GM19193 (cell line): ENCODE data around the gene SCUBE2.

Experiments used
- POLR2A ChIP-seq: IDR thresholded peaks from 4 replicates; pipeline ENCODE4 v1.6.1; 2011; ENCODE audit not compliant: insufficient read depth, insufficient read length; ENCODE audit errors: extremely low read depth

SCUBE2 gene

DNA sequence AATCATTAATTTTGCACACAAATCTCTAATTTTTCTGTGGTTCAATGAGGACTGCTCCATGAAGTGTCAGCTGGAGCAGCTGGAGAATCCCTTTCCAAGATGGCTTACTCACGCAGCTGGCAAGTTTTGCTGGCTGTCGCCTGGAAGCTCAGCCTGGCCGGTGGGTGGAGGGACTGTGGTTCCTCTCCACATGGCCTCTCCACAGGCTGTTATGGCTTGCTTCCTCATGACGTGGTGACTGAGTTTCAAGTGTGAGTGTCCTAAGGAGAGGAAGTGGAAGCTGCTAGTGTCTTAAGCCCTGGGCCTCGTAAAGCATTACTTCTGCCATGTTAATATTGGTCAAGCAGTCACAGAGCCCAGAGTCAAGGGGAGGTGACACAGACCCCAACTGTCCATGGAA lies 73.6 kb downstream of the SCUBE2 start:
- TF ChIP-seq POLR2A, result no peak

DNA sequence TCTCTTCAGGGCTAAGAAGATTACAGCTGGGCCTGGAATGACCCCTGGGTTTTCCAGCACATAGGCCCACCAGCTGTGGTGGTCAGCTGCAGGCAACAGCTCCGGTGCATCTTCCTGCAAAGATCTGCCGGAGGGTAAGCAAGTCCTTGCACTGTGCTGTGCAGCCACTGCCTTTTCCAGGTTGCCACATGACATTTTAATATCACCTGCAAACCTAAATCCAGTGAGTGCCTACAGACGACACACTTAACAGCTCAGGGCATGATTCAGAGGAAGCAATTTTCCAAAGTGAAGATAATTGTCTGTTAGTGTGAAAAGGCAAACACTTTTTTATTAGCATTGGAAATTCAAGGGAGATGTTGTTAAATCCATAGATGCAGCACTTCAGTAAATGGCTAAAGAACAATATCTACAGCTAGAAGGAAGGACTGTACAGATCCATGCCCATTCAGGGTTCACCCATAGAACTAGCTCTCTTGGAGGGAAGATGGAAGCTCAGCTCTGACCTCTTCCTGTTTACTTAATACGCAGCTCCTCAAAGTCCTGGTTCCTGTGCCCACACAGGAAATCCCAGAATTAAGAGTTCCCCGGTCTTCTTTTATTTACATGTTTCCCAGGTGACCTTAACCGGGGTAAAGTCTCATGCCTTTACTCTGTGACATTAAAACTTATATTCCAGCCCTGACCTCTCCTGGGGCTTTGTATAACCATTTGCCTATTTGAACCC lies 74.3 kb downstream of the SCUBE2 start:
- TF ChIP-seq POLR2A, result no peak

DNA sequence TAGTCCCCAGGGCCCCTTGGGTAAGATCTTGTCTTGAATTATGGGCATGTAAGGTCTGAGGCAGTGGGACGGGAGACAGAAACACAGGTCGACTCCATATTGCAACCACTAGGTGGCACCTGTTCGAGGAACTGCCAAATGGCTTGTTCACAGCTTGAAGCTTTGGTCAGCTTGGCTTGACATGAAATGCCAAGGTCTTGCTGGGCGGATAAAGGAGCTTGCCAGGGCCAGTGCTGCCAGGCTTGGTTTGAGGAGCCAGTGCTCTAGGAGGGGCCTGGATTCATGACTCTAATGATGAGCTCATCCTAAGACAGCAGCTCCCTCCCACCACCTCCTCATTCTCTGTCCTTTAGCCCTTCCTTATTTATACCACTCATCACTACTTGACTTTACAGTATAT lies 75.7 kb downstream of the SCUBE2 start:
- TF ChIP-seq POLR2A, result no peak

DNA sequence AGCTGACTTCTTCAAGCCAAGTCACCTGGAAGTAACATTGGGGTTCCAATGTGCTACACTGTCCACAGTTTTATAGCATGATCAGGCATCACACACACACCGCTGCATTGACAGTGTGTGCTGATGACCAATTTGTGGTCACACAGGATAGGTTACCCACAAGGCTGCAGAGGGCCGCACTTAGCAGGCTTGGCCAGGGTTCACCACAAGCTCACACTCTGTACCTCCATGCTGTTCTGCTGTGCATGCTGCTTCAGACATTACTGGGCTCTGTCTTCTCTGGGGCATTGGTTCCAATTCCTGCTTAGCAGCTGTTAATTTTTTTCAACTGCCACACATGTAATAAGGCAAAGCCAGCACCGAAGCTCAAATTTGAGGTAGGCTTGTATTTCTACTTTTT lies 76.6 kb downstream of the SCUBE2 start:
- TF ChIP-seq POLR2A, result no peak

DNA sequence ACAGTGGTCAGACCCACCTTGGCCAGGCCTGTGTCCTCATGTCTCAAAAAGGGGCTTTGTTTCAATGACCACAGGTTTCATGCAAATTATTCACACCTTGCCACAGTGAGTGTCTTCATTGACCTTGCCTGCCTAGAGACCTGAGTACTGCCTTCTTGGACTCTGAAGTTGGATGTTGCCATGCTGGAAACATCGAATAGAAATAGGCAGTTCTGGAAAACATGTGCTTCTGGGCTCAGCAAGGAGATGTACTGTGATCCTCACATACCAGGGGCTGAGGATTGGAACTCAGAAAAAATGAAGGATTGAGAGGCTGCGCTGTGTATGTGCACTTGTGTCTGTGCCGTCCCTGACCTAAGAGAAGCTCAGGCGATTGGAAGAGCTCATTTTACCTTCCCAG lies 78.0 kb downstream of the SCUBE2 start:
- no peak for TF ChIP-seq POLR2A

DNA sequence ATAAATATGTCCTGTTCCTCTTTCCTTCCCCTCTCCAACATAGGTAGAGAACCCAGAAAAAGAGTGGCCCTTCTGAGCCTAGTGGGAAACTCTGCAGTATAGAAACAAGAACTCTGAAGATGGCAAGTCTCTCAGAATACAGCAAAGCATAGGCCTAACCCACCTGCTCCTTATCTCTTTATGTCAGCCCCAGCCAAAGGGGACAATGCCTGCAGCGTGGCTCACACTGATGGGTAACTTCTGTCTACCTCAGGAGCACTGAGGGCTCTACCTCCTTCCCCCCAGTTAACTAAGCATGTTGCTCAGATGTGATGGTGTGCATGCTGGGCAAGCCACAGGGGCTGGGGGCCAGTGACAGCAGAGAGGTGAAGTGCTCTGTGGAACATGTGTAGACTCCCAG lies 82.7 kb downstream of the SCUBE2 start:
- no peak for TF ChIP-seq POLR2A

DNA sequence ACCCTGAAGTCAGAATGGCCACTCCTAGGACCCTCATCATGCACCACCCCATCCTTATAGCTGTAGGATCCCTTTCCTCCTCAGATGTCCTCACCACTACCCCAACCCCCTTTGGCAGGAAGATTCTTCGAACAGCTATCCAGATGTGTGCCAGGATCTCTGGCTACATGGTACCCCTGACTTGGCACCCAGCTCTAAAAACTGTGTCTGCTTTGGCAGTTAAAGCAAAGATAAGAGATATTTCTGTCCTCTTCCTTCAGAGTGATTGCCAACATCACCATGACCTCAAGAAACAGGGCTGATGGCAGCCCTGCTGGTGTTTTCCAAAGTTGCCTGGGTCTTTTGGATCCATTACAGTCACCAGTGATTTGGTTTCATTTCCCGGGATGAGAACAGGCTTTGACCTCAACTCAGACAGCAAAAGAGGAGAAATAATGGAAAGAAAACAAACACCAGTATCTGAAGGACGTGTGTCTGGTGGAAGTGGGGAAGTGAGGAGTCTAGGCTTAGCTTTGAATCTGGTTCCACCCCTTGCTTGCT lies 83.3 kb downstream of the SCUBE2 start:
- no peak for TF ChIP-seq POLR2A

DNA sequence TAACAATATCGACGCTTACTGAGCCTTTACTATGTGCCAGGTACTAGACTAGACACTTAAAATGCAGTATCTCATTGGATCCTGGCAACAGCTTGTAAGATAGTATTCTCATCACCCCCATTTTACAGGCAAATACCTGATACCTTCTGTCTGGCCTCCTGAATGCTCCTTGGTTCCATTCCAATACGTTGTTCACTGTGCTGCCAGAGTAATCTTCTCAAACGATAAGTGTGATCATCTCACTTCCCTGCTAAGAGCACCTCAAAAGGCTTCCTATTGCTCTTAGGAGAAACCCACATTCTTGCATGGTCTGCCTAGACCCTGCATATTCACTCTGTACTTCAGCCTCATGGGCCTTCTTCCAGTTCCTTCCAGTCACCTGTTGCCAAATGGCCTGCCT lies 86.3 kb downstream of the SCUBE2 start:
- no peak for TF ChIP-seq POLR2A

DNA sequence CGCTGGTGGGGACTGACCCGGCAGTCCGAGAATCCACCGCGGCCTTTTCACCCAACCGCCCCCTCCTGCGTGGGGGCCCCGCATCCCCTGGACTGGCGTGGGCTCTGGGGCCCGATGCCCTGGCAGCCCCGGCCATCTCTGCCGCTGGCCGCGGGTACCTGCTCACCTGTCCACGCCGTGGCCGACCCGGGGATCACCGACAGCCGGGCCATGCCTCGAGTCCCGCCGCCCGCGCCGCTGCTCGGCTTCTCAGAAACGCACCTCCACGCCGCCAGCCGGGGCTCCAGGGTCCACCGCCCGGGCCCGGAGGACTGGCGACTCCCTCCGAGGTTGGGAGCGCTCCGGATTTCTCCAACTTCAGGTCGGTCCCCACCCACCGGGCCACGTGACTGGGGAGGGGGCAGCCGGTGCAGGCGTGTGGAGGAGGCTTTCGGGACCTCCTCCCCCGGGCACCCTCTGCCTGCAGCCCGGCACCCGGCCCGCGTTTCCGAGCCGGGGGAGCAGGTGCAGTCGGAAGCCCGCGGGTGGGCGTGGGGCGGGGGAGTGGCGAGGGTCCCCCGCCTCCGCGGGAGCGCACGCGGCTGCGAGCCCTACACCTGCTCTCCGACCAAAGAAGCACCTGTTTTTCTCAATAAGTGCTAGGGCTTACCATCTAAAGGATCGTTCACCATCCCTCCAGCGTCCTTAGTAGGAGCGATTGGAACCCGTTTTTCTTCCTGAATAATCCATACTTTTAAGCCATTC lies 87.0 kb downstream of the SCUBE2 start:
- no peak for TF ChIP-seq POLR2A

DNA sequence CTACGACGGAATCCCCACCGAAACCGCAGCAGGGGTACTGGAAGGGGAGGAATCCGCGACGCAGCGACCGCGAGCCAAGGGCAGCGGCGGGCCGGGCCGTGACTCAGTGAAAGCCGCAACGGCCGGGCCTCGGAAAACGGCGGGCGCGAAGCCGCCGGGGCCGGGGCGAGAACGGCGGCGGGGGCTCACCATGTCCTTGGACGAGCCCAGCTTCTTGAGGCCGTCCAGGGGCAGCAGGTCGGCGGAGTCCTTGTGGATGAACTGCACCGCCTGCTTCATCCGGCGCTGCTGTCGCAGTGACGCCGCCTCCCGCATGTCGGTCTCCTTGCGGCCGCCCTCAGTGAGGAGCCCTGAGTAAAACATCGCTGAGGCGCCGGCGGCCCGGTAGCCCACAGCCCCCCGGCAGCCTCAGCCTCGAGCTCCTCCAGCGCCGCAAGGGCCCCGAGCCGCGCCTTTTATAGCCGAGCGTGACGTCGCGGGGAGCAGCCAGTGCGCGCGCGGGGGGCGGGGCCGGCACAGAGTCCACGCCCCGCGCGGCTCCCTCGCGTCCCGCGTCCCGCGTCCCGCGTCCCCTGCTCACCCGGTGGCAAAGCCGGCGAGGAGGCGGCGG lies 87.7 kb downstream of the SCUBE2 start, which contains the start of gene NRIP3:
TSS of gene NRIP3 (minus strand) at position 429 of the 610 bp plus-strand sequence. CDS start at position 363, 66 bp downstream.
- TF ChIP-seq POLR2A, result no peak

DNA sequence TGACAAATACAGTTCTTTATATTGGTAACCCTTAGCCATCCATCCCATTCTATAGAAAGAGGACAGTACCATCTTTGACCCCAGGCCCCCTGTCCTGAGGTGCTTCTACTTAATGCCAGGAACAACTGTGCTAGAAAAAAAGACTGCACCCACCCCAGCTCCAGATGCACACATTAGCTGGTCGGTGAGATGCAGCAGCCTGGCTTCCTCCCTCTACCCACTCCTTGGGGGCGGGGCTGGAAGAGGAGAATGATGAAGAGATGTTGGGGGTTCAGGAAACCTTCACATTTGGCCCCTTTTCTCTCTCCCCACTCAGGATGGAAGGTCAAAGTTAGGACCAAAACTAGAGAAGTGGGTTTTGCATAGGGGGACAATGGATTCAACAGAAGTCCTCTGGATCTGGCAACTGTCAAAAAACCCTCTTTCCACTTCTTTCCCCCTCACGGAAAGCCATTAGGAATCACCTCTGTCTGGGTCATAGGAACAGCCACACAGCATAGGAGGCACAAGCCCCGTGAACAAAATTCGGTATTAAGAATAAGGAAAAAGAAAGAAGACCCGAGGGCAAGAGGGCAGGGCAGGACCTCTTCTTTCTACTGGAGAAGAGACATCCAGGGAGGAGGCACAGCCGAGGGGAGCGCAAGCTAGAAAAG lies 88.4 kb downstream of the SCUBE2 start:
- TF ChIP-seq POLR2A, result no peak

DNA sequence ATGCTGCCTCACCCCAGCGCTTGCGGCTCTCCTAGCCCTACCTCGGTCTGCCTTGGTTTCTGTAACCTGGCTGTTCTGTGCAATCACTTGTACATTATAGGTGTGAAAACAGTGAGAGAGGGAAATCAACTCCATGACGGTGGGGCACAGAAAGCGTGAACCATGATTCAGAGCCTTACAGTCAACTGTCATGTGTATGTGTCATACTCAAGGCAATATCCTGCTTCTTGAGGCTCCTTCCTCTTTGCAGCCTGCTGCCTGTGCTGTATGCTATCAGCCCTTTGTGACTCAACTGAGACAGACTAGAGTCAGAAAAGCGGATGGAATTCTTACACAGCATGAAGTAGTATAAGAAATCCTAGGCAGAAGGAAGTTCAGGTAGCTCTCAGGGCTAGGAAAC lies 89.7 kb downstream of the SCUBE2 start:
- no peak for TF ChIP-seq POLR2A

DNA sequence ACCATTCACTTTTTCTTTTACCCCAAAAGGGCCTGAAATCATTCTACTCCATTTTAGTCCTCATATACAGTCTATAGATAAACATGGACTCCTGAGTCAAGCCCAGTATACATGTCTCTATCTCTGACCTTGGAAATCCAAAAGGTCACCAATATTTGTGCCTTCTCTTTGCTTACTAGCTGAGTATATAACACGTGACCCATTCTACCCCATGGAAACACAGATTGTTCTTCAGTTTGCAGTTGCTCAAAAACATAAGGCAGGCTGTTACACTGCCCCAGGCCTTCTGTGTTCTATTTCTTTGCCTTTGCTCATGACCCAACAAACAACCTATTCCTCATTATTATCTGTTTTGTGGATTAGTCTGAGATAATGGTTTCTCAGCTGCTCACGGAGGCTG lies 93.4 kb downstream of the SCUBE2 start:
- TF ChIP-seq POLR2A, result no peak

DNA sequence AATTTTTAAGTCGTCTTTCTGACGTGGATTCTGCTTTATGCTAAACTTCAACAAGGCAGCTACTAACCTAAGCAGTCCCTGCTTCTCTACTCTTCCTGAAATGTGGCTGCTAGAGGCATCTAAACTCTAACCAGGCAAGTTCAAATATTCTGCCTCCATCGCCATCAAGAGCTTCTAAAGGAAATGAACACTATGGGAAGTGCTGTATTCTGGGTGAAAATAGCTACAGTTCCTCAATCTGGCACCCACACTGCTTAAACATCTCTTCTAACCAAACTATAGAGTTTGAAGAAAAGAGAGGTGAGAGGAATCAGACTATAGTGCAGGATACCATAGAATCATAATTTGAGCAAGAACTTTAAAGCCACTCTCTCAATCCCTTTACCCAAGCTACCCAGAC lies 93.9 kb downstream of the SCUBE2 start:
- no peak for TF ChIP-seq POLR2A

DNA sequence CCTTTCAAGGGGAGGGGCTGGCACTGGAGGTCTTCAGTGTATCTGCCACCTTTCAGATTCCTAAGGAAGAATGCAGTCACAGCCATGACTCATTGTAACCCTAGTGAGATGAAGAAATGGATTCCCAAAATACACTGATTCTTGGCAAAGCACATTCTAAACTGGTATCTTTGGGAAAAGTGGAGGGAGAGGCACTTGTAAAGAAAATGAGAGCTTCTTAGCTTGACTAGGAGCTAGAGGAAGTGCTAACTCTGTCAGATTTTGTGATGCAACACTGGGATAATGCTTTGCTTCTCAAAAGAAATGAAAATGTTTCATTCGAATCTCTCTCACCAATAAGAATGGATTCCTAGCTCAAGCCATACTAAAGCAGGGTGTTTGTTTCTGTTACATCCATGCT lies 101.9 kb downstream of the SCUBE2 start:
- TF ChIP-seq POLR2A, result no peak

DNA sequence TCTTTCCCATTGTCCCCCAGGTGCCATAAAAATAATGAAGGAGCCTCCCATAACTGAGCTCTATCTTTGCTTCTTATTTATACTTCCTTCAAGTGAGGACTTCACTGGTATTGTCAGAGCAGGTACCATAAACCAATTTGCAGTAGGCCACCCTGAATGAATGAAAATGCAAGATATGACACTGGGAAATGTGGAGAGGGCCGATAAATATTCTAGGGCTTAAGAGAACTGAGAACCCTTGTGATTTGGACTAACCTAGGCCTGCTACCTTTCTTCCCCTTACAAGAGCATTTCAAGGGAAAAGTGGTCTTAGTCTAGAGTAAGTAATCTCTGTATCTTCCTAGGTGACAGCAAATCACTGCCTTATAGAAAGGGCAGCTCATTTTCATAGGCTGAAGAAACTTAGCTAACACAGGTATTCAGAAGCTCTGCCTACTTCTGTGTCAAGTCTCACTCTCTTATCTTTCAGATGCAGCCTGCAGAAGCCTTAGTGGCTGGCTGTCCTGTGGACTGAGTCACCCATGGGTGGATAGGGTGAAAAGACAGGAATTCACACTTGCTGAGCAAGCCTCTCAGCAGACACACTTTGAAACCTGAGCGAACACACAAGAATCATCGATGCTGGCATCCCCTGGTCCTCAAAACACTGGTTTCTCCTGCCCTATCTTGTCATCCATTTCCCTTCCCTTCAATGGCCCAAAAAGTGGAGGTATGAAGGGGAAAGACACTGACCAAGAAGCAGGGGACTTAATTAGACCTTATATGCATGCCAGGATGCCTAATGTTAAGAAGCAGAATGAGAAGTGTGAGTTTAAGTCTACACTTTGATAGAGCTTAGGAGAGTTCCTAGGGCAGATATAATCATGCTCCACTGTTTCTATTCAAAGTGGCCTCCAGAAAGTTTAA lies 102.8 kb downstream of the SCUBE2 start:
- no peak for TF ChIP-seq POLR2A
